ENCODE measurements around the gene HLA-DOA.

HLA-DOA gene

DNA sequence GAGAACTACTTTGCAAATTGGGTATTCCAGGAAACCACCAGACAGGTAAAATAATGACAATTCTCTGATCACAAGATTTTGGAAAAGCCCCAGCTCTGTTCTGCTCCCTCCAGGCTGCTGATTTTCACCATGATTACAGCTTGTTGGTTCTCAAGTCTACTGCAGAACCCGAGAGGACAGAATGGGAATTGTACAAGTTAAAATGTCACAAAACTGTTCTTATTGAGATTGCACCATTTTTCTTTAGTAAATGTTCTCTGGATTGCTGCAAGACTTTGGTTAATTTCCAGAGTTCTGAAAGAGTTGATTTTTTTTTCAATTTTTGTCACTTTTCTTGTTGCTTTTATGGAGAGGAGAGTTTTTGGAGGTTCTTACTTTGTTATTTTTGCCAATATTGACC lies 27.1 kb upstream of the HLA-DOA start:
- no peak for ATAC-seq
- TF ChIP-seq SNAI2 (CRISPR knock-in tag; IDR thresholded peaks at IDR 0.05) (no peak), CSDC2 (CRISPR knock-in tag; IDR thresholded peaks at IDR 0.05) (no peak), ESRRG (CRISPR knock-in tag; IDR thresholded peaks at IDR 0.05) (no peak), ZNF565 (CRISPR knock-in tag; conservative IDR thresholded peaks at IDR 0.05; ENCODE audit: low read depth) (no peak), TSHZ2 (CRISPR knock-in tag; IDR thresholded peaks at IDR 0.05) (no peak), GLIS3 (CRISPR knock-in tag; IDR thresholded peaks at IDR 0.05) (no peak), CSRNP3 (CRISPR knock-in tag; IDR thresholded peaks at IDR 0.05) (no peak), ZNF70 (CRISPR knock-in tag; IDR thresholded peaks at IDR 0.05) (no peak), TOX (CRISPR knock-in tag; IDR thresholded peaks at IDR 0.05; ENCODE audit: borderline replicate concordance) (no peak), TCF4 (CRISPR knock-in tag; IDR thresholded peaks at IDR 0.05; ENCODE audit: borderline replicate concordance) (no peak), ZFP3 (CRISPR knock-in tag; IDR thresholded peaks at IDR 0.05) (no peak), OSR1 (CRISPR knock-in tag; IDR thresholded peaks at IDR 0.05) (no peak), POU6F1 (CRISPR knock-in tag; IDR thresholded peaks at IDR 0.05; ENCODE audit: borderline replicate concordance, low read depth) (no peak), BACH2 (CRISPR knock-in tag; IDR thresholded peaks at IDR 0.05; ENCODE audit: borderline replicate concordance) (no peak), ARNTL (CRISPR knock-in tag; IDR thresholded peaks at IDR 0.05; ENCODE audit: borderline replicate concordance, low read depth) (no peak), PPARA (CRISPR knock-in tag; IDR thresholded peaks at IDR 0.05; ENCODE audit: borderline replicate concordance) (no peak), ZNF8 (CRISPR knock-in tag; IDR thresholded peaks at IDR 0.05) (no peak), ZC3H10 (CRISPR knock-in tag; IDR thresholded peaks at IDR 0.05) (no peak)
- TF ChIP-seq, protein P1, sequence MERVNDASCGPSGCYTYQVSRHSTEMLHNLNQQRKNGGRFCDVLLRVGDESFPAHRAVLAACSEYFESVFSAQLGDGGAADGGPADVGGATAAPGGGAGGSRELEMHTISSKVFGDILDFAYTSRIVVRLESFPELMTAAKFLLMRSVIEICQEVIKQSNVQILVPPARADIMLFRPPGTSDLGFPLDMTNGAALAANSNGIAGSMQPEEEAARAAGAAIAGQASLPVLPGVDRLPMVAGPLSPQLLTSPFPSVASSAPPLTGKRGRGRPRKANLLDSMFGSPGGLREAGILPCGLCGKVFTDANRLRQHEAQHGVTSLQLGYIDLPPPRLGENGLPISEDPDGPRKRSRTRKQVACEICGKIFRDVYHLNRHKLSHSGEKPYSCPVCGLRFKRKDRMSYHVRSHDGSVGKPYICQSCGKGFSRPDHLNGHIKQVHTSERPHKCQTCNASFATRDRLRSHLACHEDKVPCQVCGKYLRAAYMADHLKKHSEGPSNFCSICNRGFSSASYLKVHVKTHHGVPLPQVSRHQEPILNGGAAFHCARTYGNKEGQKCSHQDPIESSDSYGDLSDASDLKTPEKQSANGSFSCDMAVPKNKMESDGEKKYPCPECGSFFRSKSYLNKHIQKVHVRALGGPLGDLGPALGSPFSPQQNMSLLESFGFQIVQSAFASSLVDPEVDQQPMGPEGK (CRISPR knock-in tag; IDR thresholded peaks at IDR 0.05; ENCODE audit: borderline replicate concordance) = no peak

- ATAC-seq = no peak
- TF ChIP-seq ZNF70 (CRISPR knock-in tag; IDR thresholded peaks at IDR 0.05) (no peak), POU6F1 (CRISPR knock-in tag; IDR thresholded peaks at IDR 0.05; ENCODE audit: borderline replicate concordance, low read depth) (no peak), ZNF8 (CRISPR knock-in tag; IDR thresholded peaks at IDR 0.05) (no peak), SNAI2 (CRISPR knock-in tag; IDR thresholded peaks at IDR 0.05) (no peak), ISL1 (CRISPR knock-in tag; IDR thresholded peaks at IDR 0.05) (no peak), CREB5 (CRISPR knock-in tag; IDR thresholded peaks at IDR 0.05; ENCODE audit: low read depth) (no peak), CSRNP3 (CRISPR knock-in tag; IDR thresholded peaks at IDR 0.05) (no peak), TSHZ2 (CRISPR knock-in tag; IDR thresholded peaks at IDR 0.05) (no peak), ZC3H10 (CRISPR knock-in tag; IDR thresholded peaks at IDR 0.05) (no peak), PPARA (CRISPR knock-in tag; IDR thresholded peaks at IDR 0.05; ENCODE audit: borderline replicate concordance) (no peak), ARNTL (CRISPR knock-in tag; IDR thresholded peaks at IDR 0.05; ENCODE audit: borderline replicate concordance, low read depth) (no peak), ZFP3 (CRISPR knock-in tag; IDR thresholded peaks at IDR 0.05) (no peak), TCF4 (CRISPR knock-in tag; IDR thresholded peaks at IDR 0.05; ENCODE audit: borderline replicate concordance) (no peak), TOX (CRISPR knock-in tag; IDR thresholded peaks at IDR 0.05; ENCODE audit: borderline replicate concordance) (no peak), CSDC2 (CRISPR knock-in tag; IDR thresholded peaks at IDR 0.05) (no peak), RARB (CRISPR knock-in tag; IDR thresholded peaks at IDR 0.05) (no peak), ZFP30 (CRISPR knock-in tag; IDR thresholded peaks at IDR 0.05) (no peak)
Measured at GRCh38 chr6:33034554-33034953, 25.2 kb upstream of the HLA-DOA start.

All from SK-N-SH treated with all-trans-retinoic acid at 6 μM for 48 hours (cell line).